CD4-positive, CD25-positive, alpha-beta regulatory T cell (primary cell): ENCODE measurements around the gene BUD23. TPM values are rescaled to one million over a fixed set of nuclear protein-coding genes. Genes with fewer than 3 reads are reported as not detected.

Source experiments
- ATAC-seq, 2 donors: fragments of 150-1000 bp; cut with Tn5 transposase; one replicate each; pipeline ENCODE4 v1.10.0; 2021; ENCODE audit warnings: low read depth in 2 of 2, moderate number of reproducible peaks in 2 of 2, moderate library complexity in 1 of 2
- DNase-seq, 3 donors: peaks; one replicate each; pipeline versions ENCODE4 v3.0.0 to v3.0.0-alpha.2; 2012 to 2022; ENCODE audit warnings: mixed read lengths in 1 of 3
- H3K27ac ChIP-seq: one replicate; pipeline ENCODE4 v1.7.0; 2013; ENCODE audit warnings: mild to moderate bottlenecking, low read length; ENCODE audit not compliant: insufficient read depth, poor library complexity, severe bottlenecking
- H3K27me3 ChIP-seq: one replicate; pipeline ENCODE4 v1.7.0; 2013; ENCODE audit warnings: low read length; ENCODE audit not compliant: control insufficient read depth, insufficient read depth
- H3K36me3 ChIP-seq: one replicate; pipeline ENCODE4 v1.7.0; 2013; ENCODE audit warnings: mild to moderate bottlenecking, low read length, moderate library complexity; ENCODE audit not compliant: control insufficient read depth, insufficient read depth
- H3K4me1 ChIP-seq: 2 replicates; pipeline ENCODE4 v1.7.0; 2013; ENCODE audit warnings: mild to moderate bottlenecking, low read length; ENCODE audit not compliant: insufficient read depth, control insufficient read depth, poor library complexity, severe bottlenecking
- H3K4me3 ChIP-seq: one replicate; pipeline ENCODE4 v1.7.0; 2013; ENCODE audit warnings: low read depth, mild to moderate bottlenecking, low read length, moderate library complexity
- H3K9me3 ChIP-seq, 2 experiments: 1 replicate in 1 of 2; 2 replicates in 1 of 2; pipeline ENCODE4 v1.7.0; 2013; ENCODE audit warnings: low read length in 2 of 2, mild to moderate bottlenecking in 1 of 2, moderate library complexity in 1 of 2; ENCODE audit not compliant: control insufficient read depth in 2 of 2
- H3K27ac Mint-ChIP-seq, 3 donors: one replicate each; pipeline ENCODE4 v1.8.0; 2020 to 2022; ENCODE audit warnings: mild to moderate bottlenecking in 3 of 3, mixed read lengths in 3 of 3, moderate library complexity in 2 of 3
- H3K27me3 Mint-ChIP-seq: one replicate; pipeline ENCODE4 v1.8.0; 2022; ENCODE audit warnings: mild to moderate bottlenecking, mixed read lengths
- H3K36me3 Mint-ChIP-seq: one replicate; pipeline ENCODE4 v1.8.0; 2020; ENCODE audit warnings: mixed read lengths
- H3K4me1 Mint-ChIP-seq, 4 donors: one replicate each; pipeline ENCODE4 v1.8.0; 2020 to 2022; ENCODE audit warnings: mixed read lengths in 4 of 4, mild to moderate bottlenecking in 1 of 4
- H3K4me3 Mint-ChIP-seq, 4 donors: one replicate each; pipeline ENCODE4 v1.8.0; 2020 to 2022; ENCODE audit warnings: mild to moderate bottlenecking in 4 of 4, mixed read lengths in 4 of 4, moderate library complexity in 3 of 4
- H3K9me3 Mint-ChIP-seq, 7 donors: one replicate each; pipeline ENCODE4 v1.8.0; 2020 to 2022; ENCODE audit warnings: mixed read lengths in 7 of 7, mild to moderate bottlenecking in 3 of 7, moderate library complexity in 2 of 7
- polyA plus RNA-seq, 4 donors: library from polyadenylated mRNA; unstranded; fragments of 300-500 nt; fragmentation: Illumina TruSeq; gene quantifications; one replicate each; pipeline ENCODE4 v1.2.3, GENCODE V29; 2021
- total RNA-seq: library from RNA; stranded (reverse); gene quantifications from one replicate; pipeline ENCODE4 v1.2.3, GENCODE V29; 2022

BUD23 gene
- total and polyA plus RNA-seq, 5 donors from 2014 or later: 96.3 to 127 (median 119) TPM

DNA sequence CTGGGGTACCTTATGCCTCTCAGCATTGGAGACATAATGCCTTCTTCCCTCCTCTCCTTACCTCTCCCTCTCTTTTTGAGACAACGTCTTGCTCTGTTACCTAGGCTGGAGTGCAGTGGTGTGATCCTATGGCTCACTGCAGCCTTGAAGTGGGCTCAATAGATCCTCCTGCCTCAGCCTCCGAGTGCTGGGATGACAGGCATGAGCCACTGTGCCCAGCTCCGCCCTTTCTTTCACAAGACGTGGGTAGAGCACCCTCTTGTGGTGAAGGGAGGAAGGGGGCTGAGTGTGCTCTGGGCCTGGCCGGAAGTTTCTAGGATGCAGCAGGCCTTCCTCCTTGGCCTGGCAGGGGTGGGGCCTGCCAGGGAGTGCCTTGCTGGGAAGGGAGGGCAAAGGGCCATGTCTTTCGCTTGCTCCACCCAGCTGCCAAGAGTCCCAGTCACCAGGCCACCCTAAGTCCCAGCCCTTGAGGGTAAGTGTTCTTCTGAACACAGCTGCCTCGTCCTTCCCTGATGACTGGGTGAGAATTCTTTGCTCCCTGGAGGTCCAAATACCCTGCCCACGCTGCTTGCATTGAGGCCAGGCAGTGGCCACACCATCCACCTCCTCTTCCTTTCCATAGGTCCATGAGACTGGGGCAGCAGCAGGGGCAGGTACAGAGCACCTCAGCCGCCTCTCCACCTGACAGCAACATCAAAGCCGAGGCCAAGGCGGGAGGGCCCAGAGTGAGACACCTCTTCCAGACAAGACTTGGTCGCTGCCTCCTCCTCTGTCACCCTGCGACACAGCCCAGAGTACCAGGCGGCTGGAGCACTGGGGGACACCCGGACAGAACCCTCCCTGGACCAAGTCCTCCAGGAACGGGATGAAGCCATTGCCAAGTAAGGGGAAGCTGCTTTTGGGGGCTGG lies 51.5 kb downstream of the BUD23 start:
- H3K27ac ChIP-seq: peak overlapping the region; percentile 49
- peak overlapping the region in 2 of 4 donors; percentile 80 to 85 for H3K4me3 Mint-ChIP-seq
- no peaks in the 10 kb centered on the region for H3K9me3 Mint-ChIP-seq
- H3K27me3 Mint-ChIP-seq: no peaks in the 10 kb centered on the region
- H3K36me3 Mint-ChIP-seq: no peaks in the 10 kb centered on the region
- peaks cover 16% of the 10 kb centered on the region for H3K4me1 ChIP-seq
- H3K4me1 Mint-ChIP-seq: peaks cover 4 to 30% (median 11%) of the 10 kb centered on the region in 4 donors
- DNase-seq (peak; percentile 76 to 88 (median 83)), ATAC-seq (peak; percentile 51 to 52)
- H3K27ac Mint-ChIP-seq: peak overlapping the region; percentile 35 to 88 (median 50)
- no peaks in the 10 kb centered on the region for H3K36me3 ChIP-seq
- H3K27me3 ChIP-seq: no peaks in the 10 kb centered on the region
- H3K9me3 ChIP-seq: no peaks in the 10 kb centered on the region
- H3K4me3 ChIP-seq: no peak overlapping the region

- no peak for DNase-seq
- H3K4me1 ChIP-seq: peaks cover 16% of the 10 kb centered on the region
- no peaks in the 10 kb centered on the region for H3K27me3 ChIP-seq
- no peak overlapping the region for H3K4me3 ChIP-seq
- no peak overlapping the region for H3K27ac ChIP-seq
- ATAC-seq: no peak
- no peaks in the 10 kb centered on the region for H3K9me3 ChIP-seq
- no peaks in the 10 kb centered on the region for H3K9me3 Mint-ChIP-seq
- H3K36me3 ChIP-seq: no peaks in the 10 kb centered on the region
- H3K4me1 Mint-ChIP-seq: peaks cover 4 to 30% (median 11%) of the 10 kb centered on the region in 4 donors
- H3K27ac Mint-ChIP-seq: no peak overlapping the region
- no peaks in the 10 kb centered on the region for H3K36me3 Mint-ChIP-seq
- H3K4me3 Mint-ChIP-seq: peak overlapping the region in 1 of 4 donors; percentile 80
- H3K27me3 Mint-ChIP-seq: no peaks in the 10 kb centered on the region
Observed at GRCh38 chr7:73735528-73735905, 52.1 kb downstream of the BUD23 start.

DNA sequence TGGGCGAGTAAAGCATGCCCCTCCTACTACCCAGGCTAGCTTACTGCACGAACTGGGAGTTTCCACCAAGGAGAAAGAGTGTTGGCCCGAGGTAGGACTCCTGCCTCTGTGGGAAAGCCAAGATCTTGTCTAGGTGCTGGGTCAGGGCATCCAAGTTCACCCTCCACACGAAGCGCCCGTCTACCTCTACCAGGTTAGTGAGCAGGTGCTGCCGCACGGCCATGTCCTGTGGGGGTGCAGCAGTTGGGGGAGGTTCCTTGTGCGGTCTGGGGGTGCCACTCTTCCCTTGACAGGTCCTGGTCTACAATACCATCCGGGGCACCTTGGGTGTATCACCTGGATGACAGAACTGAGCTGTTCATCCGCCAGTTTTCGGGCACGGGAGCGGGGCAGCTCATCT lies 53.5 kb downstream of the BUD23 start:
- ATAC-seq: no peak
- no peaks in the 10 kb centered on the region for H3K9me3 Mint-ChIP-seq
- peaks cover 16% of the 10 kb centered on the region for H3K4me1 ChIP-seq
- H3K4me3 Mint-ChIP-seq: peak overlapping the region; percentile 53 to 97 (median 90)
- H3K36me3 Mint-ChIP-seq: no peaks in the 10 kb centered on the region
- H3K27ac Mint-ChIP-seq: peak overlapping the region in 1 of 3 donors; percentile 56
- H3K4me3 ChIP-seq: no peak overlapping the region
- no peaks in the 10 kb centered on the region for H3K9me3 ChIP-seq
- no peak for DNase-seq
- H3K36me3 ChIP-seq: no peaks in the 10 kb centered on the region
- H3K4me1 Mint-ChIP-seq: peaks cover 4 to 30% (median 11%) of the 10 kb centered on the region in 4 donors
- no peak overlapping the region for H3K27ac ChIP-seq
- H3K27me3 ChIP-seq: no peaks in the 10 kb centered on the region
- H3K27me3 Mint-ChIP-seq: no peaks in the 10 kb centered on the region

- H3K4me1 ChIP-seq: peaks cover 16% of the 10 kb centered on the region
- ATAC-seq: no peak
- H3K36me3 ChIP-seq: no peaks in the 10 kb centered on the region
- Mint-ChIP-seq H3K9me3 (no peaks in the 10 kb centered on the region), H3K4me1 (peaks cover 4 to 30% (median 11%) of the 10 kb centered on the region in 4 donors), H3K27ac (peak overlapping the region; percentile 89 to 94 (median 92)), H3K36me3 (no peaks in the 10 kb centered on the region), H3K4me3 (peak overlapping the region; percentile 88 to 97 (median 90)), H3K27me3 (no peaks in the 10 kb centered on the region)
- no peaks in the 10 kb centered on the region for H3K27me3 ChIP-seq
- H3K27ac ChIP-seq: peak overlapping the region; percentile 91
- no peak for DNase-seq
- no peak overlapping the region for H3K4me3 ChIP-seq
- no peaks in the 10 kb centered on the region for H3K9me3 ChIP-seq
Observed at GRCh38 chr7:73737491-73738219, 54.3 kb downstream of the BUD23 start.

DNA sequence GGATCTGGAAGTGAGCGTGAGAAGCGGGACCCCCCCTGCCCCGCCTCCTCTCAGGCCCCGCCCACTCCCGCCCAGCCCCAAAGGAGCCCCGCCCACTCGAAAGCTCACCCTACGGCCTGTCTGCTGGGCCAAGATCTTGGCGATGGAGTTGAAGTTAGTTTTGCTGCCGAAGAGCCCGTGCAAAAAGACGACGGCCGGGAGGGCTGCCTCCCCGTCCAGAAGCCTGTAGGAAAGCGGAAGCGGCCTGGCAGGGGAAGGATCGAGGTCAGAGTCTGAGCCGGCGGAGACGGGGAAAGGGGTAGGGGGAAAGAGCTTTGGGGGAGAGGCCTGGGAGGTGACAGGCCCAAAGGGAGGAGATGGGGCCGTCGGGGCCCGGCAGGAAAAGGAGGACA lies 54.8 kb downstream of the BUD23 start:
- peak; percentile 44 to 61 (median 54) for DNase-seq
- ATAC-seq: no peak
- H3K27me3 ChIP-seq: no peaks in the 10 kb centered on the region
- peak overlapping the region; percentile 91 for H3K27ac ChIP-seq
- no peaks in the 10 kb centered on the region for H3K36me3 Mint-ChIP-seq
- H3K27ac Mint-ChIP-seq: peak overlapping the region; percentile 89 to 94 (median 92)
- no peaks in the 10 kb centered on the region for H3K27me3 Mint-ChIP-seq
- H3K4me3 ChIP-seq: peak overlapping the region; percentile 44
- H3K9me3 Mint-ChIP-seq: no peaks in the 10 kb centered on the region
- peaks cover 16% of the 10 kb centered on the region for H3K4me1 ChIP-seq
- peak overlapping the region; percentile 88 to 97 (median 90) for H3K4me3 Mint-ChIP-seq
- no peaks in the 10 kb centered on the region for H3K36me3 ChIP-seq
- H3K4me1 Mint-ChIP-seq: peaks cover 4 to 30% (median 11%) of the 10 kb centered on the region in 4 donors
- H3K9me3 ChIP-seq: no peaks in the 10 kb centered on the region

GRCh38 chr7:73738612-73739386 lies 55.4 kb downstream of the BUD23 start, which contains the start of gene ABHD11:
TSS of gene ABHD11 (minus strand) at chr7:73738802. CDS start at chr7:73738770, 32 bp downstream.
- Mint-ChIP-seq H3K4me3 (peak within 1 kb of the TSS; percentile 88 to 97 (median 90)), H3K4me1 (peaks cover 4 to 30% (median 11%) of the 10 kb centered on the region in 4 donors), H3K27me3 (peaks cover 4% of the 10 kb centered on the region), H3K27ac (peak within 1 kb of the TSS; percentile 92 to 95 (median 94)), H3K36me3 (no peaks in the 10 kb centered on the region), H3K9me3 (no peaks in the 10 kb centered on the region)
- peak within 1 kb of the TSS; percentile 62 for H3K4me3 ChIP-seq
- H3K36me3 ChIP-seq: no peaks in the 10 kb centered on the region
- peak within 1 kb of the TSS; percentile 91 for H3K27ac ChIP-seq
- ATAC-seq: peak; percentile 87
- H3K9me3 ChIP-seq: no peaks in the 10 kb centered on the region
- no peaks in the 10 kb centered on the region for H3K27me3 ChIP-seq
- peak; percentile 96 to 97 (median 97) for DNase-seq
- H3K4me1 ChIP-seq: peaks cover 16% of the 10 kb centered on the region

- Histone ChIP-seq H3K27ac (peak overlapping the region; percentile 91), H3K9me3 (no peaks in the 10 kb centered on the region), H3K36me3 (no peaks in the 10 kb centered on the region), H3K4me3 (peak overlapping the region; percentile 62), H3K4me1 (peaks cover 16% of the 10 kb centered on the region), H3K27me3 (no peaks in the 10 kb centered on the region)
- no peak for ATAC-seq
- Mint-ChIP-seq H3K4me3 (peak overlapping the region; percentile 88 to 97 (median 90)), H3K36me3 (no peaks in the 10 kb centered on the region), H3K27me3 (peaks cover 4% of the 10 kb centered on the region), H3K4me1 (peaks cover 4 to 30% (median 11%) of the 10 kb centered on the region in 4 donors), H3K27ac (peak overlapping the region; percentile 90 to 95 (median 92)), H3K9me3 (no peaks in the 10 kb centered on the region)
- no peak for DNase-seq
Observed at GRCh38 chr7:73739387-73739767, 56.0 kb downstream of the BUD23 start.
